HG02884 (cell line): Measurements from ENCODE around the gene RMRP.
"Not testable (repeated sequence)": the region's sequence is repeated elsewhere in the genome, so short reads cannot be mapped to it uniquely, and the experiment has no call there.

ENCODE experiments used
- ATAC-seq: cut with Tn5 transposase; IDR thresholded peaks from one replicate; pipeline ENCODE4 v1.9.1; 2021; ENCODE audit warnings: mild to moderate bottlenecking, moderate library complexity; ENCODE audit not compliant: unreplicated experiment

Gene RMRP

GRCh38 chr9:35615981-35616680, 41.7 kb downstream of the RMRP start:
- ATAC-seq, result no peak

DNA sequence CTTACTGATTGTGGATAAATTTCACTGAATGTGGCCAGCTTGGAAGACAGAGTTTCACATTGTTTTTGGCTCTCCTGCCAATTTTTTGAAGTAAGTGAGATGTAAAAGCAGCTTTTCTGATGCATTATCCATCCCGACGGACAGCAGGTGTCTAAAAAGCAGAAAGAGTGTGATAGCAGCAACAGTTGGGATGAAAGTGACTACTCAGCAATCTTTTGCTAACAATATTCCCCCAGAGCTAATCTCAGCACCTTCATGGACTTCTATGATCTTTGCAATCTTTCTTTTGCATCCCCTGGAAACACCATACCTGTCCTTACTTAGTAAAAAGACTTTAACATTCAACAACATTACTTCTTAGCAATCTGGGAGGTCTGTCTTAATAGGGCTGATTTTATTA, 45.0 kb downstream of the RMRP start:
- no peak for ATAC-seq

DNA sequence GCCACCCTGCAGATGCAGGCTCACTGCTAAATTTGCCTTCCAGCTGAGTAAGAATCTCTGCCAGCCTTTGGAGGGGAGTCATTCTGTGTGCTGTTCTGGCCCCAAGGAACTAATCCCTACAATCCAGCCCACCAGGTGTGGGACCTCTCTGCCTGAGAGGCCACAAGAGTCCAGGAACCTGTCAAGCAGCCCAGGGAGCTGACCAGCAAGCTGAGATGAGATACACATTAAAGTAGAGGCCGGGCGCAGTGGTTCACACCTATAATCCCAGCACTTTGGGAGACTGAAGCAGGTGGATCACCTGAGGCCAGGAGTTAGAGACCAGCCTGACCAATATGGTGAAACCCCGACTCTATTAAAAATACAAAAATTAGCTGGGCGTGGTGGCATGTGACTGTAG, 45.8 kb downstream of the RMRP start:
- ATAC-seq, result not testable (repeated sequence)

- ATAC-seq, result no peak
These were observed 46.5 kb downstream of the RMRP start for GRCh38 chr9:35611230-35611797.

- ATAC-seq, result no peak
These were observed 48.0 kb downstream of the RMRP start for GRCh38 chr9:35609820-35610163.

DNA sequence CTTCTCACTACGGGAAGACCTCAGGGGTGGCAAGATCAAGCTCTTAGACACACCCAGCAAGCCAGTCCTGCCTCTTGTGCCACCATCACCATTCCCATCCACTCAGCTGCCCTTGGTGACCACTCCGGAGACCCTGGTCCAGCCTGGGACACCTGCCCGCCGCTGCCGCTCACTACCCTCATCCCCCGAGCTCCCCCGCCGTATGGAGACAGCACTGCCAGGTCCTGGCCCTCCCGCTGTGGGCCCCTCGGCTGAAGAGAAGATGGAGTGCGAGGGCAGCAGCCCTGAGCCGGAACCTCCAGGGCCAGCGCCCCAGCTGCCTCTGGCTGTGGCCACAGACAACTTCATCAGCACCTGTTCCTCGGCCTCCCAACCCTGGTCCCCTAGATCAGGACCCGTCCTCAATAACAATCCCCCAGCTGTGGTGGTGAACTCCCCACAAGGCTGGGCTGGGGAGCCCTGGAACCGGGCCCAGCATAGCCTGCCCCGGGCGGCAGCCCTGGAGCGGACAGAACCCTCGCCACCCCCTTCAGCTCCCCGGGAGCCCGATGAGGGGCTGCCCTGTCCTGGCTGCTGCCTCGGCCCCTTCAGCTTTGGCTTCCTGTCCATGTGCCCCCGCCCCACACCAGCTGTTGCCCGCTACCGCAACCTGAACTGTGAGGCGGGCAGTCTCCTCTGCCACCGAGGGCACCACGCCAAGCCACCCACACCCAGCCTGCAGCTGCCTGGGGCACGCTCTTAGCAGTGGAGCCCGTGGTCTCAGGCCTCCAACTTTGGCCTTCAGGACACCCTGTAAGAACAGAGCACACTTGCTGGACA, 48.6 kb downstream of the RMRP start:
- ATAC-seq, result no peak

GRCh38 chr9:35608221-35608620, 49.6 kb downstream of the RMRP start:
- ATAC-seq, result no peak
